Peyer's patch (tissue), 4 donors: ENCODE results near the gene CHAC1.

Experiments
- CTCF ChIP-seq, 6 experiments: fragments of 450-650 bp in 4 of 6; fragments of 200-600 bp in 2 of 6; sonication (generic) in 1 of 6; IDR thresholded peaks; one replicate each; pipeline ENCODE4 v1.5.1; 2017 to 2019; ENCODE audit warnings: antibody characterized with exemption in 6 of 6, mild to moderate bottlenecking in 3 of 6, moderate library complexity in 1 of 6
- POLR2A ChIP-seq, 2 donors: fragments of 450-650 bp; IDR thresholded peaks; one replicate each; pipeline ENCODE4 v1.5.1; 2017; ENCODE audit warnings: antibody characterized with exemption in 2 of 2, mild to moderate bottlenecking in 2 of 2, moderate library complexity in 2 of 2

DNA sequence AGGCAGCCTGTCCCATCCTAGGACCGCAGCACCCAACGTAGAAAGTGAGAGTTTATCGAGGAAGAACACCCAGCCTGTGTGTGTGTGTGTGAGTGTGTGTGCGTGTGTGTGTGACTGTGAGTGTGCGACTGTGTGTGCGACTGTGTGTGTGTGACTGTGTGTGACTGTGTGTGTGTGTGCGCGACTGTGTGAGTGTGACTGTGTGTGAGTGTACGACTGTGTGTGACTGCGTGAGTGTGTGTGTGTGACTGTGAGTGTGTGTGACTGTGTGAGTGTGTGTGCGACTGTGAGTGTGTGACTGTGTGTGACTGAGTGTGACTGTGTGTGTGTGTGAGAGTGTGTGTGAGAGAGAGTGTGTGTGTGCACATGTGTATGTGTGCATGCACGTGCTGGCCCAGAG, 39.3 kb upstream of the CHAC1 start:
- no peak for TF ChIP-seq POLR2A (IDR thresholded peaks at IDR 0.05)
- no peak for TF ChIP-seq CTCF (IDR thresholded peaks at IDR 0.05)
